HCT116 (cell line): ENCODE data around the gene KCNH6. TPM values are rescaled to one million over a fixed set of nuclear protein-coding genes. Genes with fewer than 3 reads are reported as not detected.

Experiments
- ATAC-seq: fragments of 200-7000 bp; cut with Tn5 transposase; 2 replicates; pipeline ENCODE4 v1.9.1; 2020; ENCODE audit warnings: mild to moderate bottlenecking, moderate library complexity
- BruUV-seq: library from RNA; stranded (reverse); fragments of 400-500 nt; replicated peaks from 2 replicates; lab custom pipeline; 2021; lab: Mats Ljungman, UMichigan
- CTCF ChIA-PET: fragments of 300-600 bp; sonication (Branson Sonifier 250); formaldehyde crosslinking; loops from one replicate; lab custom pipeline; 2021; ENCODE audit warnings: antibody characterized with exemption; lab: Charles Lee
- POLR2A ChIA-PET: fragments of 300-600, 350-600 bp; sonication (Branson Sonifier 250); formaldehyde crosslinking; loops from one replicate; lab custom pipeline; 2021; ENCODE audit warnings: antibody characterized with exemption; lab: Charles Lee
- RAD21 ChIA-PET, 2 experiments: fragments of 300-600 bp; sonication (Branson Sonifier 250); formaldehyde crosslinking; loops; one replicate each; lab custom pipeline; 2023; ENCODE audit warnings: low total read pairs in 2 of 2; ENCODE audit not compliant: uncharacterized antibody in 2 of 2, unreplicated experiment in 2 of 2, low non-redundant PET in 1 of 2; lab: Charles Lee
- DNase-seq: peaks from one replicate; pipeline ENCODE4 v3.0.0-alpha.2; 2010; ENCODE audit warnings: low read depth, low spot score
- H2AFZ ChIP-seq: fragments of 200-600 bp; shearing (Covaris generic), sonication (generic); 2 replicates; pipeline ENCODE4 v1.6.1; 2017; ENCODE audit warnings: low read depth, mixed run types, mixed read lengths, antibody characterized with exemption, low read length; ENCODE audit not compliant: poor library complexity, severe bottlenecking
- H3K27ac ChIP-seq: 2 replicates; pipeline ENCODE4 v1.5.1; 2012; ENCODE audit warnings: low read depth, low read length
- H3K27me3 ChIP-seq: fragments of 200-600 bp; sonication (generic); 2 replicates; pipeline ENCODE4 v1.6.1; 2016; ENCODE audit warnings: mixed run types, low read length, mixed read lengths; ENCODE audit not compliant: insufficient read depth
- H3K36me3 ChIP-seq, 2 experiments: fragments of 200-500 bp in 1 of 2; fragments of 200-600 bp in 1 of 2; sonication (Bioruptor generic) in 1 of 2; sonication (generic) in 1 of 2; 2 replicates each; pipeline versions ENCODE4 v1.5.1 to v1.6.1; 2014 to 2016; ENCODE audit warnings: low read length in 2 of 2, inconsistent platforms in 1 of 2, mixed read lengths in 1 of 2, mixed run types in 1 of 2; ENCODE audit not compliant: insufficient read depth in 2 of 2, control insufficient read depth in 1 of 2
- H3K4me1 ChIP-seq, 2 experiments: fragments of 200-600 bp in 1 of 2; sonication (generic) in 1 of 2; 2 replicates each; pipeline versions ENCODE4 v1.5.1 to v1.6.1; 2012 to 2017; ENCODE audit warnings: low read length in 2 of 2, inconsistent platforms in 1 of 2, mild to moderate bottlenecking in 1 of 2, mixed read lengths in 1 of 2, mixed run types in 1 of 2, moderate library complexity in 1 of 2; ENCODE audit not compliant: insufficient read depth in 2 of 2, control insufficient read depth in 1 of 2
- H3K4me2 ChIP-seq: fragments of 200-600 bp; sonication (generic); 2 replicates; pipeline ENCODE4 v1.6.1; 2017; ENCODE audit warnings: mixed run types, low read length, mixed read lengths
- H3K4me3 ChIP-seq, 2 experiments: fragments of 200-600 bp in 1 of 2; sonication (generic) in 1 of 2; replicated peaks in 1 of 2; 2 replicates each; pipeline ENCODE4 v1.5.1; 2011 to 2016; ENCODE audit warnings: low read length in 2 of 2, control low read depth in 1 of 2, low read depth in 1 of 2, mild to moderate bottlenecking in 1 of 2, mixed read lengths in 1 of 2, mixed run types in 1 of 2
- H3K79me2 ChIP-seq: fragments of 200-600 bp; sonication (generic); 2 replicates; pipeline ENCODE4 v1.6.1; 2017; ENCODE audit warnings: mild to moderate bottlenecking, mixed run types, low read length, moderate library complexity, mixed read lengths; ENCODE audit not compliant: insufficient read depth
- H3K9ac ChIP-seq: fragments of 200-600 bp; sonication (generic); 2 replicates; pipeline ENCODE4 v1.6.1; 2016; ENCODE audit warnings: low read length, mixed read lengths
- H3K9me2 ChIP-seq: fragments of 200-600 bp; sonication (generic), shearing (Covaris generic); 2 replicates; pipeline ENCODE4 v1.6.1; 2017; ENCODE audit warnings: mixed run types, mild to moderate bottlenecking, moderate library complexity; ENCODE audit not compliant: insufficient read depth
- H3K9me3 ChIP-seq, 2 experiments: fragments of 200-500 bp in 1 of 2; fragments of 200-600 bp in 1 of 2; sonication (Bioruptor generic) in 1 of 2; sonication (generic) in 1 of 2; 2 replicates each; pipeline ENCODE4 v1.6.1; 2014 to 2017; ENCODE audit warnings: low read length in 2 of 2, mixed read lengths in 2 of 2, inconsistent platforms in 1 of 2, low read depth in 1 of 2, mild to moderate bottlenecking in 1 of 2, mixed run types in 1 of 2, moderate library complexity in 1 of 2; ENCODE audit not compliant: control insufficient read depth in 1 of 2, insufficient read depth in 1 of 2
- H4K20me1 ChIP-seq: fragments of 200-600 bp; sonication (generic), shearing (Covaris generic); 2 replicates; pipeline ENCODE4 v1.6.1; 2017; ENCODE audit warnings: mixed run types, mild to moderate bottlenecking, moderate library complexity; ENCODE audit not compliant: insufficient read depth
- CBX3 ChIP-seq: IDR thresholded peaks from 2 replicates; pipeline ENCODE4 v1.6.1; 2012; ENCODE audit warnings: low read depth
- CEBPB ChIP-seq: IDR thresholded peaks from 2 replicates; pipeline ENCODE4 v1.6.1; 2012; ENCODE audit warnings: low read depth
- EGR1 ChIP-seq: IDR thresholded peaks from 2 replicates; pipeline ENCODE4 v1.6.1; 2012; ENCODE audit warnings: low read depth
- EZH2 ChIP-seq: fragments of 200-600 bp; sonication (generic); IDR thresholded peaks from 2 replicates; pipeline ENCODE4 v1.6.1; 2017; ENCODE audit warnings: antibody characterized with exemption, mixed run types
- EZH2phosphoT487 ChIP-seq: fragments of 200-600 bp; IDR thresholded peaks from 2 replicates; pipeline ENCODE4 v1.6.1; 2018; ENCODE audit warnings: antibody characterized with exemption, borderline replicate concordance
- FOSL1 ChIP-seq: IDR thresholded peaks from 2 replicates; pipeline ENCODE4 v1.6.1; 2012; ENCODE audit warnings: low read depth
- JUND ChIP-seq: IDR thresholded peaks from 2 replicates; pipeline ENCODE4 v1.6.1; 2012
- POLR2A ChIP-seq: IDR thresholded peaks from 2 replicates; pipeline ENCODE4 v1.7.0; 2011; ENCODE audit warnings: borderline replicate concordance; ENCODE audit not compliant: insufficient read depth, insufficient read length; ENCODE audit errors: extremely low read depth
- POLR2AphosphoS5 ChIP-seq: IDR thresholded peaks from 2 replicates; pipeline ENCODE4 v1.6.1; 2011; ENCODE audit warnings: mild to moderate bottlenecking, low read depth, low read length, moderate library complexity
- SIN3A ChIP-seq: IDR thresholded peaks from 2 replicates; pipeline ENCODE4 v1.6.1; 2012; ENCODE audit warnings: low read depth
- SP1 ChIP-seq: IDR thresholded peaks from 2 replicates; pipeline ENCODE4 v1.6.1; 2012; ENCODE audit warnings: low read depth
- SRF ChIP-seq: IDR thresholded peaks from 2 replicates; pipeline ENCODE4 v1.6.1; 2012; ENCODE audit warnings: low read depth
- ZFX ChIP-seq: fragments of 450-650 bp; IDR thresholded peaks from 2 replicates; pipeline ENCODE4 v1.6.1; 2017
- ZNF274 ChIP-seq: fragments of 200-500 bp; sonication (Bioruptor generic); IDR thresholded peaks from 2 replicates; pipeline ENCODE4 v1.6.1; 2014; ENCODE audit warnings: mild to moderate bottlenecking, low read depth, low read length, inconsistent platforms
- intact Hi-C: fragments of 100-400 bp; cut with micrococcal nuclease; formaldehyde crosslinking; loops from 2 replicates; pipeline ENCODE4 v1.10.0; 2022
- total RNA-seq: library from RNA; stranded (reverse); gene quantifications from one replicate; pipeline ENCODE4 v1.2.1, GENCODE V29; 2021; ENCODE audit not compliant: unreplicated experiment
- TF ChIP-seq, protein P1 (sequence below): IDR thresholded peaks from 2 replicates; pipeline ENCODE4 v1.6.1; 2012
- TF ChIP-seq, protein P2 (sequence below): IDR thresholded peaks from 2 replicates; pipeline ENCODE4 v1.6.1; 2011; ENCODE audit warnings: mild to moderate bottlenecking, low read length, moderate library complexity; ENCODE audit not compliant: insufficient replicate concordance; ENCODE audit errors: extremely low read depth
- TF ChIP-seq, protein P3 (sequence below): IDR thresholded peaks from 2 replicates; pipeline ENCODE4 v1.6.1; 2012; ENCODE audit warnings: low read depth

KCNH6 gene
- total RNA-seq, 1 experiment from 2014 or later, result not detected

DNA sequence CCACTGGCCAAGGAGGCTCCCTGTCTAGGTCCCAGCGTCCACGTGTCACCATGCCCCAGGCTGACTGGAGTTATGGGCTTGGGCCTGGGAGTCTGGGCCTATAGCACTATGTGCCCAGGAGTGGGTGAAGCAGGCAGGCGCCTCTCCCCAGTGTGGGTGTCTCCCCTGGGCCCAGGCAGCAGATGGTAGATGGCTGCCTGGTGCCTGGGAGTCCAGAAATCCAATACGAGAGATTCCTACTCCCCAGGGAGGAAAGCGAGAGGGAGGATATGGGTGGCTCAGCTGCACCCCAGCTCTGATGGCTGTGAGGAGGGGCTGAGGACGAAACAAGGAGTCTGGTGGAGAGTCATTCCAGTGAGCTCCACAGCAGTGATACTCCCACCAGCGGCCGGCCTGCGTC, 5.0 kb downstream of the KCNH6 start (continued):
- TF ChIP-seq ZNF274 (no peak), SIN3A (no peak), CBX3 (no peak), EZH2phosphoT487 (no peak), FOSL1 (no peak), POLR2A (no peak), EZH2 (no peak)

DNA sequence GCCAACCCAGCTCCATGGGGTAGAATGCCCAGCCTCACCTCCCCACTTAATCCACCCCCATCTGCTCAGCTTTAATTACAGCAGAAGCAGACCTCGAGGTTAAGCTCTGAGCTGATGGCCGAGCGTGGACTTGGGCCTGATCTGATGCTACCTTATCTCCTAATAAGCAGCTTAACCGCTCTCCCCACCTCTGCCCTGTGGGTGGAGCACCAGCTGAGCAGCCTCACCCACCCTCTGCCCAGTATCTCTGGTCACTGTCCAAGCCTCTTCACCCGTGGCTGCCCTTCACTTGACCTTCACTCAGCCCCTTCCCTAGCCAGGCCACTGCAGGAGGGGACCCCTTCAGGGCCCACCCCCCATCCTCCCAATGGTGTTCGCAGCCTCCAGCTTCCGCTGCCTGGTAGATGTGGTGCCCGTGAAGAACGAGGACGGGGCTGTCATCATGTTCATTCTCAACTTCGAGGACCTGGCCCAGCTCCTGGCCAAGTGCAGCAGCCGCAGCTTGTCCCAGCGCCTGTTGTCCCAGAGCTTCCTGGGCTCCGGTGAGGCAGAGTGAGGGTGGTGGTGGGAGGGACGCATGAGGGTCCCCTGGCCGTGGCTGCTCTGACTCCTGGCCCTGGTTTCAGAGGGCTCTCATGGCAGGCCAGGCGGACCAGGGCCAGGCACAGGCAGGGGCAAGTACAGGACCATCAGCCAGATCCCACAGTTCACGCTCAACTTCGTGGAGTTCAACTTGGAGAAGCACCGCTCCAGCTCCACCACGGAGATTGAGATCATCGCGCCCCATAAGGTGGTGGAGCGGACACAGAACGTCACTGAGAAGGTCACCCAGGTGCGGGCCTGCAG, 6.8 kb downstream of the KCNH6 start:
- intact Hi-C loops, result no loop called here
- no peak overlapping the region for H3K4me3 ChIP-seq
- RAD21 ChIA-PET, result no interaction called here
- H3K27ac ChIP-seq, result no peak overlapping the region
- CTCF ChIA-PET, result interaction anchor here (1.0 kb wide), 1 partner anchor 104 kb away, joined by 3 read pairs; no protein-coding TSS in a partner anchor
- BruUV-seq, result no TSS peak
- no peak for DNase-seq
- TF ChIP-seq ZFX, result no peak
- TF ChIP-seq, protein P1, sequence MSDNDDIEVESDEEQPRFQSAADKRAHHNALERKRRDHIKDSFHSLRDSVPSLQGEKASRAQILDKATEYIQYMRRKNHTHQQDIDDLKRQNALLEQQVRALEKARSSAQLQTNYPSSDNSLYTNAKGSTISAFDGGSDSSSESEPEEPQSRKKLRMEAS, result no peak
- no peak for TF ChIP-seq EZH2
- no peak for TF ChIP-seq JUND
- TF ChIP-seq, protein P2, sequence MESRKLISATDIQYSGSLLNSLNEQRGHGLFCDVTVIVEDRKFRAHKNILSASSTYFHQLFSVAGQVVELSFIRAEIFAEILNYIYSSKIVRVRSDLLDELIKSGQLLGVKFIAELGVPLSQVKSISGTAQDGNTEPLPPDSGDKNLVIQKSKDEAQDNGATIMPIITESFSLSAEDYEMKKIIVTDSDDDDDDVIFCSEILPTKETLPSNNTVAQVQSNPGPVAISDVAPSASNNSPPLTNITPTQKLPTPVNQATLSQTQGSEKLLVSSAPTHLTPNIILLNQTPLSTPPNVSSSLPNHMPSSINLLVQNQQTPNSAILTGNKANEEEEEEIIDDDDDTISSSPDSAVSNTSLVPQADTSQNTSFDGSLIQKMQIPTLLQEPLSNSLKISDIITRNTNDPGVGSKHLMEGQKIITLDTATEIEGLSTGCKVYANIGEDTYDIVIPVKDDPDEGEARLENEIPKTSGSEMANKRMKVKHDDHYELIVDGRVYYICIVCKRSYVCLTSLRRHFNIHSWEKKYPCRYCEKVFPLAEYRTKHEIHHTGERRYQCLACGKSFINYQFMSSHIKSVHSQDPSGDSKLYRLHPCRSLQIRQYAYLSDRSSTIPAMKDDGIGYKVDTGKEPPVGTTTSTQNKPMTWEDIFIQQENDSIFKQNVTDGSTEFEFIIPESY, result no peak
- TF ChIP-seq SRF, result no peak
- no peak for TF ChIP-seq POLR2AphosphoS5
- no peak for TF ChIP-seq EZH2phosphoT487
- TF ChIP-seq CEBPB, result no peak
- TF ChIP-seq SP1, result no peak
- no peak for TF ChIP-seq ZNF274
- TF ChIP-seq CBX3, result no peak
- TF ChIP-seq, protein P3, sequence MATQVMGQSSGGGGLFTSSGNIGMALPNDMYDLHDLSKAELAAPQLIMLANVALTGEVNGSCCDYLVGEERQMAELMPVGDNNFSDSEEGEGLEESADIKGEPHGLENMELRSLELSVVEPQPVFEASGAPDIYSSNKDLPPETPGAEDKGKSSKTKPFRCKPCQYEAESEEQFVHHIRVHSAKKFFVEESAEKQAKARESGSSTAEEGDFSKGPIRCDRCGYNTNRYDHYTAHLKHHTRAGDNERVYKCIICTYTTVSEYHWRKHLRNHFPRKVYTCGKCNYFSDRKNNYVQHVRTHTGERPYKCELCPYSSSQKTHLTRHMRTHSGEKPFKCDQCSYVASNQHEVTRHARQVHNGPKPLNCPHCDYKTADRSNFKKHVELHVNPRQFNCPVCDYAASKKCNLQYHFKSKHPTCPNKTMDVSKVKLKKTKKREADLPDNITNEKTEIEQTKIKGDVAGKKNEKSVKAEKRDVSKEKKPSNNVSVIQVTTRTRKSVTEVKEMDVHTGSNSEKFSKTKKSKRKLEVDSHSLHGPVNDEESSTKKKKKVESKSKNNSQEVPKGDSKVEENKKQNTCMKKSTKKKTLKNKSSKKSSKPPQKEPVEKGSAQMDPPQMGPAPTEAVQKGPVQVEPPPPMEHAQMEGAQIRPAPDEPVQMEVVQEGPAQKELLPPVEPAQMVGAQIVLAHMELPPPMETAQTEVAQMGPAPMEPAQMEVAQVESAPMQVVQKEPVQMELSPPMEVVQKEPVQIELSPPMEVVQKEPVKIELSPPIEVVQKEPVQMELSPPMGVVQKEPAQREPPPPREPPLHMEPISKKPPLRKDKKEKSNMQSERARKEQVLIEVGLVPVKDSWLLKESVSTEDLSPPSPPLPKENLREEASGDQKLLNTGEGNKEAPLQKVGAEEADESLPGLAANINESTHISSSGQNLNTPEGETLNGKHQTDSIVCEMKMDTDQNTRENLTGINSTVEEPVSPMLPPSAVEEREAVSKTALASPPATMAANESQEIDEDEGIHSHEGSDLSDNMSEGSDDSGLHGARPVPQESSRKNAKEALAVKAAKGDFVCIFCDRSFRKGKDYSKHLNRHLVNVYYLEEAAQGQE, result no peak
- no peak for TF ChIP-seq EGR1
- no peak for TF ChIP-seq FOSL1
- no peak overlapping the region for H2AFZ ChIP-seq
- no peaks in the 10 kb centered on the region for H3K4me1 ChIP-seq
- H3K36me3 ChIP-seq, result no peaks in the 10 kb centered on the region
- no peaks in the 10 kb centered on the region for H3K9me2 ChIP-seq
- POLR2A ChIA-PET, result no interaction called here
- H3K9ac ChIP-seq, result no peak overlapping the region
- no peaks in the 10 kb centered on the region for H3K79me2 ChIP-seq
- no peaks in the 10 kb centered on the region for H3K9me3 ChIP-seq
- H3K27me3 ChIP-seq, result peaks cover 28% of the 10 kb centered on the region
- peak; percentile 53 for ATAC-seq
- no peaks in the 10 kb centered on the region for H4K20me1 ChIP-seq
- H3K4me2 ChIP-seq, result no peak overlapping the region
